ENCODE data around the gene ARL8A.
"Not testable (repeated sequence)": the region's sequence is repeated elsewhere in the genome, so short reads cannot be mapped to it uniquely, and the experiment has no call there.

ARL8A gene

GRCh38 chr1:202144402-202145067, at the start of gene ARL8A:
Gene ARL8A, minus strand, starts transcription at chr1:202144737. Its CDS starts 165 bp downstream, at chr1:202144572.
- FAIRE-seq = no peak

- FAIRE-seq = no peak
Observed at GRCh38 chr1:202194328-202194648, 49.8 kb upstream of the ARL8A start.

- no peak for FAIRE-seq
Observed at GRCh38 chr1:202193614-202194327, 49.2 kb upstream of the ARL8A start, which contains the start of gene LGR6. Gene LGR6, plus strand, starts transcription at chr1:202193799. Its CDS starts 191 bp downstream, at chr1:202193990.

GRCh38 chr1:202192770-202193613, 48.5 kb upstream of the ARL8A start:
- no peak for FAIRE-seq

GRCh38 chr1:202191391-202191790, 46.9 kb upstream of the ARL8A start:
- FAIRE-seq = not testable (repeated sequence)

GRCh38 chr1:202189918-202190715, 45.6 kb upstream of the ARL8A start:
- FAIRE-seq = no peak

- no peak for FAIRE-seq
Observed at GRCh38 chr1:202189001-202189790, 44.7 kb upstream of the ARL8A start.

GRCh38 chr1:202187697-202188407, 43.3 kb upstream of the ARL8A start:
- FAIRE-seq = no peak

- FAIRE-seq = no peak
Observed at GRCh38 chr1:202187041-202187671, 42.6 kb upstream of the ARL8A start.

- FAIRE-seq = no peak
Observed at GRCh38 chr1:202186327-202186726, 41.8 kb upstream of the ARL8A start.

- FAIRE-seq = no peak
Observed at GRCh38 chr1:202184750-202185460, 40.4 kb upstream of the ARL8A start.

GRCh38 chr1:202182040-202182877, 37.7 kb upstream of the ARL8A start:
- FAIRE-seq = no peak

- FAIRE-seq = no peak
Observed at GRCh38 chr1:202181586-202181985, 37.0 kb upstream of the ARL8A start.

- not testable (repeated sequence) for FAIRE-seq
Observed at GRCh38 chr1:202180751-202181139, 36.2 kb upstream of the ARL8A start.

- FAIRE-seq = no peak
Observed at GRCh38 chr1:202179828-202180750, 35.6 kb upstream of the ARL8A start.

GRCh38 chr1:202176949-202177927, 32.7 kb upstream of the ARL8A start:
- no peak for FAIRE-seq

GRCh38 chr1:202173993-202174392, 29.5 kb upstream of the ARL8A start:
- FAIRE-seq = no peak
